Ectodermal cell (in vitro differentiated cells): ENCODE measurements around the gene LHFPL5.

ENCODE experiments used
- H3K27ac ChIP-seq: 2 replicates; pipeline ENCODE4 v1.7.0; 2013; ENCODE audit warnings: mild to moderate bottlenecking, low read depth, low read length; ENCODE audit not compliant: insufficient read depth, poor library complexity, severe bottlenecking
- H3K27me3 ChIP-seq: 2 replicates; pipeline ENCODE4 v1.7.0; 2013; ENCODE audit warnings: mild to moderate bottlenecking, low read length; ENCODE audit not compliant: insufficient read depth, control insufficient read depth, poor library complexity, severe bottlenecking
- H3K36me3 ChIP-seq: one replicate; pipeline ENCODE4 v1.7.0; 2013; ENCODE audit warnings: low read length; ENCODE audit not compliant: control insufficient read depth, insufficient read depth
- H3K4me1 ChIP-seq: one replicate; pipeline ENCODE4 v1.7.0; 2013; ENCODE audit warnings: low read length; ENCODE audit not compliant: control insufficient read depth, insufficient read depth
- H3K4me3 ChIP-seq: 2 replicates; pipeline ENCODE4 v1.7.0; 2013; ENCODE audit warnings: low read depth, low read length, control low read depth; ENCODE audit not compliant: insufficient read depth
- H3K9me3 ChIP-seq: 2 replicates; pipeline ENCODE4 v1.7.0; 2013; ENCODE audit warnings: mild to moderate bottlenecking, low read length, moderate library complexity; ENCODE audit not compliant: control insufficient read depth
- WGBS, 2 experiments: methylation state at CpG; one replicate each; pipeline ENCODE4 v1.1.7; 2013; ENCODE audit warnings: missing lambda C conversion rate in 2 of 2; 5-methylcytosine and 5-hydroxymethylcytosine counted together

LHFPL5 gene

DNA sequence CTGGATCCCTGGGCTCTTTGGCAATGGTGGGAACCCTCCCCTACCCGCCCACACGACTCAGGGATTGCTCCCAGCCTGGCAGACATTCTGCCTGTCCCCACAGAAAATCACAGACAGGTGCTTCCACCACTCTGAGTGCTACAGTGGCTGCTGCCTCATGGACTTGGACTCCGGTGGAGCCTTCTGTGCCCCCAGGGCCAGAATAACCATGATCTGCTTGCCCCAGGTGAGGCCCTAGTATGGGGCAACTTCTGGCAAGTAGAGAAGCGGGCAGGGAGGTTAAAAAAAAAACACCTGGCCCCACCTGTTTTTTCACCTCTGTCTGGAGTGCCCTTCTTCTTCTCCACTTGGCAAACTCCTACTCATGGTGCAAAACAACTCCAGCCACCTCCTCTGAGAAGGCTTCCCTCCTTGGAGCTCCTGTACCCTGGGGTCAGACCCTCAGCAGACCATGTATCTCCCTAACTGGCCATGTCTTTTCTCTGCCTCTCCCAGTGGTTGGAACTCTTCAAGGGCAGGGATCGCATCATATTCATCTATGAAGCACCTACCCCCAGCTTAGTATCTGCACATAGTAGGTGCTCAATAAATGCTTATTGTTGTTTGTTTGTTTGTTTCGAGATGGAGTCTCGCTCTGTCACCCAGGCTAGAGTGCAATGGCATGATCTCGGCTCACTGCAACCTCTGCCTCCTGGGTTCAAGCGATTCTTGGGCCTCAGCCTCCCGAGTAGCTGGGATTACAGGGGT, 27.6 kb upstream of the LHFPL5 start:
- H3K27me3 ChIP-seq: peaks cover 8% of the 10 kb centered on the region
- H3K27ac ChIP-seq: no peak overlapping the region
- no peaks in the 10 kb centered on the region for H3K9me3 ChIP-seq
- H3K36me3 ChIP-seq: no peaks in the 10 kb centered on the region
- H3K4me1 ChIP-seq: no peaks in the 10 kb centered on the region
- H3K4me3 ChIP-seq: no peak overlapping the region
- WGBS, 2 experiments: 82 to 83% methylated on average over 10 of the region's 10 CpGs

DNA sequence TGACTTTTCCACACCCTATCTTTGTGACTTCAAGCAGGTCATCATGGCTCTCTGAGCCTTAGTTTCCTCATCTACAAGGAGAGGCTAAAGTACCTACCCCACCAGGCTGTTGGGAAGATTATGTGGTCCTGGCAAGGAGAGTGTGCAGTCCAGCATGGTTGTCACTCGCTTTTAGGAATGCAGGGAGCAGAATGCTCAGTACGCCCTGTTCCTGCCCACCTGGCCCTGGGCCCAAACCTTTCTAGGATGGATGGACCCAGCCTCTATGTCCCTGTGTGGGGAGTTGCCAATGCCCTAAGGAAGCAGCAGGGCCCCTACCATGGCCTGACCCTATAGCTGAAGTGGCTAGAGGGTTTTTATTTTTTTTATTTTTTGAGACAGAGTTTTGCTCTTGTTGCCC, 26.7 kb upstream of the LHFPL5 start:
- Histone ChIP-seq H3K36me3 (no peaks in the 10 kb centered on the region), H3K27me3 (peaks cover 8% of the 10 kb centered on the region), H3K4me1 (no peaks in the 10 kb centered on the region), H3K4me3 (no peak overlapping the region), H3K9me3 (no peaks in the 10 kb centered on the region), H3K27ac (no peak overlapping the region)
- WGBS, 2 experiments: 91 to 94% methylated on average over 2 of the region's 2 CpGs

DNA sequence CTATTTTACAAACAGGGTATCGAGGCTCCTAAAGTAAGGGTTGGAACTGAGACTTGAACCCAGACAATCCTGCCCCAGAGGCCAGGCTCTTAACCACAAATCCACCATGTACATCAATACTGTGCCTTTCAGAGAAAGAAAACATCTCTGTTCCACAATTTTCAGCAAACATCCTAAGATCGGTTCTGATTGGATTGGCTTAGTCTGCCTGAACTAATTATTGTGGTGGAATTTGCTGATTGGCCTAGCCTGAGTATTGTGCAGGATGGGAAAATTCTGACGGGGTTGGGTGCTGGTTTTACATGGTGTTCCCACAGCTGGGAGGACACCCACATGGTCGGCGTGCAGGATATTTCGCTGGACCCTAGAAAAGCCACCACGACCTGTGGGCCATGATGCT, 24.4 kb upstream of the LHFPL5 start, which contains the start of gene CLPSL1:
CLPSL1 (plus strand) TSS at position 301 of the 400 bp plus-strand sequence; CDS start at position 393, 92 bp downstream.
- no peaks in the 10 kb centered on the region for H3K9me3 ChIP-seq
- H3K27ac ChIP-seq: no peak within 1 kb of the TSS
- no peak within 1 kb of the TSS for H3K4me3 ChIP-seq
- H3K36me3 ChIP-seq: no peaks in the 10 kb centered on the region
- 90 to 93% methylated on average over 7 of the region's 7 CpGs for WGBS, 2 experiments
- no peaks in the 10 kb centered on the region for H3K4me1 ChIP-seq
- peaks cover 8% of the 10 kb centered on the region for H3K27me3 ChIP-seq

DNA sequence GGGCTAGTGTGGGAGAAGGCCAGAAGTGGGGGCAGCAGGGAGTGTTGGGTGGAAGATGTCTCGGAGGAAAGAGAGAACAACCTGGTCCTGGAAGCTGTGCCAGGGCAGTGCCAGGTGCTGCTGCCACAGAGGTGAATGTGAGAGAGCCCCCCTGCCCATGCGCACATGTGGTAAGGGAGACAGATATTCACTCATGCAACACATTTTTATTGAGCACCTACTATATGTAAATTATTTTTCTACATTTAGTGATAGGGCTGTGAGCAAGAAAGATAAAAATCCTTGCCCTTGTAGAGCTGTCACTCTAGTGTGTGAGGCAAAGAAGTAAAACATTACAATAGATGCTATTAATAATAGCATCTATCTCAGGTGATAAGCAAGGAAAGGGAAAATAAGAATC, 23.9 kb upstream of the LHFPL5 start:
- Histone ChIP-seq H3K27ac (no peak overlapping the region), H3K36me3 (no peaks in the 10 kb centered on the region), H3K4me3 (no peak overlapping the region), H3K9me3 (no peaks in the 10 kb centered on the region), H3K4me1 (no peaks in the 10 kb centered on the region), H3K27me3 (peaks cover 8% of the 10 kb centered on the region)
- WGBS, 2 experiments: 94 to 95% methylated on average over 1 to 2 of the region's 2 CpGs

DNA sequence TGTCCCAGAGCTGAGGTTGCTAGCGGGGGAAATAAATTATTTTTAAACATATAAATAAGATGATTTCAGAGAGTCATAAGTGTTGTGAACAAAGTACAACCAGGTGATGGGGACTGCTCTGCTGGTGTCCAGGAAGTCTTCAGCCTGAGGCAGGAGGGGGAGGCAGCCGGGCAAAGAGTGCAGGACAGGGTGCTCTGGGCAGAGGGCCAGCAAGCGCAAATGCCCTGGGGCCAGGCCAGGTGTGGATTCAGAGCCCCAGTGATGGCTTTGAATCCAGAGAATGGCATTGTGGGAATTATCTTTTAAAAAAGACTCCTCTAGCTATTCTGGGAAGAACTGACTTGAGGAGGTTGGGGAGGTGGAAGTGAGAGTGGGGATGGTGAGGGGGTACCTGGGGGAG, 22.7 kb upstream of the LHFPL5 start:
- 95 to 99% methylated on average over 3 of the region's 3 CpGs for WGBS, 2 experiments
- H3K27me3 ChIP-seq: no peaks in the 10 kb centered on the region

DNA sequence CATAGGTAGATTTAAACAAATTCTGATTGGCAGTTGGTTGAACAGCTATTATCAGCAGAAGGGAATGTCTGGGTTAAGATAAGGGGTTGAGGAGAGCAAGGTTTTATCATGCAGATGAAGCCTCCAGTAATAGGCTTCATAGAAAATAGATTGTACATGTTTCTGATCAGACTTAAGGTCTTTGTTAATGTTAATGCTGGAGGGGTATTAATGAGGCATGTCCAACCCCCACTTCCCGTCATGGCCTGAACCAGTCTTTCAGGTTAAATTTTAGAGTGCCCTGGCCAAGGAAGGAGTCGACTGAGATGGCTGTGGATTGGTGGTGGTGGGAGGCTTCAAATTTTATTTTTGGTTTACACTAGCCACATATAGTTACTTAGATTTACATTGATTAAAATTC, 21.0 kb upstream of the LHFPL5 start:
- Histone ChIP-seq H3K27me3 (no peaks in the 10 kb centered on the region), H3K27ac (no peak overlapping the region), H3K4me3 (no peak overlapping the region), H3K36me3 (no peaks in the 10 kb centered on the region), H3K9me3 (no peaks in the 10 kb centered on the region), H3K4me1 (no peaks in the 10 kb centered on the region)
- 88 to 96% methylated on average over 1 to 2 of the region's 2 CpGs for WGBS, 2 experiments

More for the DNA sequence above, 22.7 kb upstream of the LHFPL5 start:
- Histone ChIP-seq H3K27ac (no peak overlapping the region), H3K36me3 (no peaks in the 10 kb centered on the region), H3K4me1 (no peaks in the 10 kb centered on the region), H3K9me3 (no peaks in the 10 kb centered on the region), H3K4me3 (no peak overlapping the region)

DNA sequence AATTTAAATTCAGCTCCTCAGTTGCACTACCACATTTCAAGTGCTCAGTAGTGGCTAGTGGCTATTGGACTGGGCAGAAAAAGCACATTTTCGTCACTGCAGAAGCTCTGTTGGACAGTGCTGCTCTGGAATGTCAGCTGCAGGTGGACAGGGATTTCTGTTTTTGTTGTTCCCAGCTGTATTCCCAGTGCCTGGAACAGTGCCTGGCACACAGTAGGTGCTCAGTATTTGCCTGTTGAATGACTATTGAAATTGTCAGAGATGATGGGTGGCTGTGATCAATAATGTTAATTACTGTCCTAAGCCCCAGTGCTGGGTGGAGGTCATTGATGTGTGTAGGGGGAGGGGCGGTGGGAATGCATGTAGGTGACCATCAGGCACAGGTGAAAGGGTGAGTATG, 18.9 kb upstream of the LHFPL5 start:
- no peak overlapping the region for H3K4me3 ChIP-seq
- no peaks in the 10 kb centered on the region for H3K4me1 ChIP-seq
- H3K27me3 ChIP-seq: no peaks in the 10 kb centered on the region
- 92 to 95% methylated on average over 2 of the region's 2 CpGs for WGBS, 2 experiments
- H3K9me3 ChIP-seq: no peaks in the 10 kb centered on the region
- no peak overlapping the region for H3K27ac ChIP-seq
- H3K36me3 ChIP-seq: no peaks in the 10 kb centered on the region

DNA sequence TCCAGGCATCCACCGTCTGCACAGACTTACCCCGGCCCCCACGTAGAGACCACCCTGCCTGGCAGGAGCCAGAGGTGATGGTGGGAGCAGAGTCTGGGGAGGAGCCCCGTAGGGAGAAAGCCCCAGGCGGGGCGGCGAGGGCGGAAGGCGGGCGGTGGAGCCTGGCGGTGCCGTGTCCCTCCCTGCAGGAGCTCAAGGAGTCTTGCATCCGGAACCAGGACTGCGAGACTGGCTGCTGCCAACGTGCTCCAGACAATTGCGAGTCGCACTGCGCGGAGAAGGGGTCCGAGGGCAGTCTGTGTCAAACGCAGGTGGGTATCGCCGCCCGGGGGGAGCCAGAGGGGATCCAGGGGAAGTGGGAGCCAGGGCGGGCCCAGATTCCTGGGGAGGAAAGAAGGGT, 18.3 kb upstream of the LHFPL5 start:
- WGBS, 2 experiments: 93 to 94% methylated on average over 25 of the region's 25 CpGs
- no peak overlapping the region for H3K4me3 ChIP-seq
- no peaks in the 10 kb centered on the region for H3K36me3 ChIP-seq
- no peaks in the 10 kb centered on the region for H3K9me3 ChIP-seq
- H3K4me1 ChIP-seq: no peaks in the 10 kb centered on the region
- H3K27me3 ChIP-seq: no peaks in the 10 kb centered on the region
- no peak overlapping the region for H3K27ac ChIP-seq

DNA sequence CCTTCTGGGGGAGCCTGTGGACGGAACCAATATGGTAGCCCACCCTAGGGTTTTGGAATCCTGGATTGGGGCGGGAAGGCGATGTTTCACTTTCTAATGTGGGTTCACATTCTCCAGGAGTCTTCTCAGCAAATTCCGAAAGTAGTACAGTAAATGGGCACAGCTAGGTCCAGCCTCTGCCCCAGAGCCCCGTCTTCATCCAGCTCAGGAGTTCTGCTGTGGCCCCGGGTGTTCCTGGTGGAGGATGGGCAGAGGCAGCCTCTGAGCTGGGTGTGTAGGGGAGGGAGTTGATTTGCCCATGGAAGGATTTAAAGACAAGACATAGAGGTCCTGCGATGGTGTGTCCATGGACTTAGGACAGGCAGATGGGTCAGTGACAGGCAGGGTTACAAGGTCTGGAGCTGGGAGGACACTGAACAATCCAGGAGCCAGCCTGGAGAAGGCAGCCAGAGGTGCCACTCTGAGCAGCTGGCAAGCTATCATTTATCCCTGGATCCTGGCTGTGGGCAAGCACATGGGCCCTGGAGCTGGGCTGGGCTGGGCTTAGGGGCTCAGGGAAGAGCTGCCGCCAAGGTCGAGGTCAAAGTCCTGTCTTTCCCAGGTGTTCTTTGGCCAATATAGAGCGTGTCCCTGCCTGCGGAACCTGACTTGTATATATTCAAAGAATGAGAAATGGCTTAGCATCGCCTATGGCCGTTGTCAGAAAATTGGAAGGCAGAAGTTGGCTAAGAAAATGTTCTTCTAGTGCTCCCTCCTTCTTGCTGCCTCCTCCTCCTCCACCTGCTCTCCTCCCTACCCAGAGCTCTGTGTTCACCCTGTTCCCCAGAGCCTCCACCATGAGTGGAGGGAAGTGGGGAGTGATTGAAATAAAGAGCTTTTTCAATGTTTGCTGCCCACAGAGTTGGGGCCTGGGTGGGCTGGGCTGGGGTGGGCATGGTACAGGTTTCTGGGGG, 17.6 kb upstream of the LHFPL5 start:
- Histone ChIP-seq H3K4me1 (no peaks in the 10 kb centered on the region), H3K27me3 (no peaks in the 10 kb centered on the region), H3K4me3 (no peak overlapping the region), H3K36me3 (no peaks in the 10 kb centered on the region), H3K27ac (no peak overlapping the region), H3K9me3 (no peaks in the 10 kb centered on the region)
- WGBS, 2 experiments: 94% methylated on average over 13 of the region's 13 CpGs

DNA sequence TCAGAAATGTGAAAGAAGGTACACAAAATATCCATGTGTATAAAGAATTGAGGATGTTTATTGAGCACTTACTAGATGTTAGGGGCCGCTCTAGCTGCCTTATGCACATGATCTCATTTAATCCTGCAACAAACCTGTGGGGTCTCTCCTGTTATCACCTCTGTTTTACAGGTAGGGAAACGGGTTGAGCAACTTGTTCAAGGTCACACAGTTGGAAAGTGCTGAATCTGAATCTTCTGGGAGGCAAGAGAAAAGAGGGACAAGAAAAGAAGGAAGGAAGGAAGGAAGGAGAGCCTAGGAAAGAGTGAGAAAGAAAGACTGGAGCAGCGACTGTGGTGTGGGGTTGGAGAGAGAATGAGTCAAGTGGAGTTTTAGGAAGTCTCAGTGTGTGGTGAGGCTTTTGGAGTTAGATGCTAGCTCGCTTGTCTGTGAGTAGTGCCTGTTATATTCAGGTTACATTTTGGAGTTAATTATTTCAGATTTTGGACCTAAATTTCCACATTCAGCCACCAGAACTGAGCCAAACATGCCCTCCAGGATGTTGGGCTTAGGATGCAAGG, 16.6 kb upstream of the LHFPL5 start:
- WGBS, 2 experiments: 77 to 80% methylated on average over 4 of the region's 4 CpGs
- Histone ChIP-seq H3K4me3 (no peak overlapping the region), H3K4me1 (no peaks in the 10 kb centered on the region)

More for the DNA sequence above, 16.6 kb upstream of the LHFPL5 start:
- no peak overlapping the region for H3K27ac ChIP-seq
- no peaks in the 10 kb centered on the region for H3K9me3 ChIP-seq
- no peaks in the 10 kb centered on the region for H3K27me3 ChIP-seq
- H3K36me3 ChIP-seq: no peaks in the 10 kb centered on the region
